ENCODE data around the gene PLD4. TPM values are rescaled to one million over a fixed set of nuclear protein-coding genes. Genes with fewer than 3 reads are reported as not detected.
"Not testable (repeated sequence)": the region's sequence is repeated elsewhere in the genome, so short reads cannot be mapped to it uniquely, and the experiment has no call there.

PLD4 gene
- total and polyA plus RNA-seq, 7 donors = 0.28 to 7.1 (median 0.71) TPM; not detected in 2

DNA sequence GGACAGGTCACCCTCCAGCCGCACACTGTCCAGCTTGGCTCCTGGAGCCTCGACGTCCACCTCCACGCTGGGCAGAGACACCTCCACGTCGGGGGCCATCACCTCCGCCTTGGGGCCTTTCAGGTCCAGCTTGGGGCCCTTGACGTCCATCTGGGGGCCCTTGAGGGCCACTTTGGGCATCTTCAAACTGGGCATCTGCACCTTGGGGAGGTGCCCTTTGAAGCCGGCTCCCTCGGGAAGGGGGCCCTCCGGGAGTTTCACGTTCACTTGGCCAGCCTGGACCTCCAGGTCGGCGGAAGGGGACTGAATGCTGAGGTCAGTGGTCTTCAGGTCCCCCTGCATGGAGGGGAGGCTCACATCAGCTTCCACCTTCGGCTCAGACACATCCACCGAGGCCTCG is 25.3 kb downstream of the PLD4 start:
- no peaks in the 10 kb centered on the region for H3K4me1 ChIP-seq
- intact Hi-C loops (cut with DNase I) = no loop called here
- DNase-seq = no peak
- peaks cover under 1 to 94% (median 14%) of the 10 kb centered on the region in 4 donors for H3K36me3 ChIP-seq
- TF ChIP-seq POLR2AphosphoS5 (IDR thresholded peaks at IDR 0.05) (no peak), POLR2A (IDR thresholded peaks at IDR 0.05) (no peak)
- WGBS, 2 donors = 88 to 94% methylated on average over 17 of the region's 17 CpGs
- H3K27me3 ChIP-seq = no peaks in the 10 kb centered on the region
- H3K4me3 ChIP-seq = no peak overlapping the region
- no peak overlapping the region for H3K27ac ChIP-seq
- no peaks in the 10 kb centered on the region for H3K9me3 ChIP-seq

DNA sequence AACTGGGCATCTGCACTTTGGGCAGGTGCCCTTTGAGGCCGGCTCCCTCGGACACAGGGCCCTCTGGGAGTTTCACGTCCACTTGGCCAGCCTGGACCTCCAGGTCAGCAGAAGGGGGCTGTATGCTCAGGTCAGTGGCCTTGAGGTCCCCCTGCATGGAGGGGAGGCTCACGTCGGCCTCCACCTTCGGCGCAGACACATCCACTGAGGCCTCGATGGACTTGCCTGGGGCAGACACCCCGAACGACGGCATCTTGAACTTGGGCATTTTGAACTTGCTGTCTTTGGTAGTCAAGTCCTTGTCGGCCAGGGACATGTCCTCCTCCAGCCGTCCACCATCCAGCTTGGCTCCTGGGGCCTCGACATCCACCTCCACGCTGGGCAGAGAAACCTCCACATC is 26.0 kb downstream of the PLD4 start:
- H3K36me3 ChIP-seq = peaks cover 7 to 94% (median 21%) of the 10 kb centered on the region in 4 donors
- H3K27ac ChIP-seq; H3K27me3 ChIP-seq; H3K9me3 ChIP-seq; DNase-seq; H3K4me3 ChIP-seq; intact Hi-C loops (cut with DNase I); H3K4me1 ChIP-seq: not testable (repeated sequence)
- 86 to 96% methylated on average over 11 to 15 of the region's 15 CpGs for WGBS, 2 donors

DNA sequence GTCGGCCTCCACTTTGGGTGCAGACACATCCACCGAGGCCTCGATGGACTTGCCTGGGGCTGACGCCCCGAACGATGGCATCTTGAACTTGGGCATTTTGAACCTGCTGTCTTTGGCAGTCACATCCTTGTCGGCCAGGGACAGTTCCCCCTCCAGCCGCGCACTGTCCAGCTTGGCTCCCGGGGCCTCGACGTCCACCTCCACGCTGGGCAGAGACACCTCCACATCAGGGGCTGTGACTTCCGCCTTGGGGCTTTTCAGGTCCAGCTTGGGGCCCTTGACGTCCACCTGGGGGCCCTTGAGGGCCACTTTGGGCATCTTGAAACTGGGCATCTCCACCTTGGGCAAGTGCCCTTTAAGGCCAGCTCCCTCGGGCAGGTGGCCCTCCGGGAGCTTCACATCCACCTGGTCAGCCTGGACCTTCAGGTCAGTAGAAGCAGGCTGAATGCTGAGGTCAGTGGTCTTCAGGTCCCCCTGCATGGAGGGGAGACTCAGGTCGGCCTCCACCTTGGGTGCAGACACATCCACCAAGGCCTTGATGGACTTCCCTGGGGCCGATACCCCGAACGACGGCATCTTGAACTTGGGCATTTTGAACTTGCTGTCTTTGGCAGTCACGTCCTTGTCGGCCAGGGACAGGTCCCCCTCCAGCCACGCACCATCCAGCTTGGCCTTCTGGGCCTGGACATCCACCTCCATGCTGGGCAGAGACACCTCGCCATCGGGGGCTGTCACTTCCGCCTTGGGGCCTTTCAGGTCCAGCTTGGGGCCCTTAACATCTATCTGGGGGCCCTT is 27.4 kb downstream of the PLD4 start:
- DNase-seq; H3K27me3 ChIP-seq; H3K9me3 ChIP-seq; intact Hi-C loops (cut with DNase I); H3K4me1 ChIP-seq; H3K4me3 ChIP-seq; H3K27ac ChIP-seq: not testable (repeated sequence)
- 86 to 94% methylated on average over 27 to 28 of the region's 28 CpGs for WGBS, 2 donors
- H3K36me3 ChIP-seq = peaks cover 21 to 94% (median 34%) of the 10 kb centered on the region in 4 donors

DNA sequence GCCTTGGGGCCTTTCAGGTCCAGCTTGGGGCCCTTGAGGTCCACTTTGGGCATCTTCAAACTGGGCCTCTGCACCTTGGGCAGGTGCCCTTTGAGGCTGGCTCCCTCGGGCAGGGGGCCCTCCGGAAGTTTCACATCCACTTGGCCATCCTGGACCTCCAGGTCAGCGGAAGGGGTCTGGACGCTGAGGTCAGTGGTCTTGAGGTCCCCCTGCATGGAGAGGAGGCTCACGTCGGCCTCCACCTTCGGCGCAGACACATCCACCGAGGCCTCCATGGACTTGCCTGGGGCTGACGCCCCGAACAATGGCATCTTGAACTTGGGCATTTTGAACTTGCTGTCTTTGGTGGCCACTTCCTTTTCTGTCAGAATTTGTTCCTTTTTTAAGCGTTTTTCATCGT is 28.4 kb downstream of the PLD4 start:
- WGBS, 2 donors = 90 to 92% methylated on average over 13 of the region's 13 CpGs
- intact Hi-C loops (cut with DNase I) = no loop called here
- Histone ChIP-seq H3K9me3 (no peaks in the 10 kb centered on the region), H3K27me3 (no peaks in the 10 kb centered on the region), H3K4me3 (no peak overlapping the region), H3K36me3 (peaks cover 23 to 86% (median 37%) of the 10 kb centered on the region in 4 donors), H3K27ac (no peak overlapping the region), H3K4me1 (peaks cover 0 to 16% (median 9%) of the 10 kb centered on the region in 4 donors)
- no peak for DNase-seq
- TF ChIP-seq POLR2AphosphoS5 (IDR thresholded peaks at IDR 0.05) (no peak), POLR2A (IDR thresholded peaks at IDR 0.05) (no peak), EP300 (IDR thresholded peaks at IDR 0.05) (no peak)
- TF ChIP-seq, protein P1, sequence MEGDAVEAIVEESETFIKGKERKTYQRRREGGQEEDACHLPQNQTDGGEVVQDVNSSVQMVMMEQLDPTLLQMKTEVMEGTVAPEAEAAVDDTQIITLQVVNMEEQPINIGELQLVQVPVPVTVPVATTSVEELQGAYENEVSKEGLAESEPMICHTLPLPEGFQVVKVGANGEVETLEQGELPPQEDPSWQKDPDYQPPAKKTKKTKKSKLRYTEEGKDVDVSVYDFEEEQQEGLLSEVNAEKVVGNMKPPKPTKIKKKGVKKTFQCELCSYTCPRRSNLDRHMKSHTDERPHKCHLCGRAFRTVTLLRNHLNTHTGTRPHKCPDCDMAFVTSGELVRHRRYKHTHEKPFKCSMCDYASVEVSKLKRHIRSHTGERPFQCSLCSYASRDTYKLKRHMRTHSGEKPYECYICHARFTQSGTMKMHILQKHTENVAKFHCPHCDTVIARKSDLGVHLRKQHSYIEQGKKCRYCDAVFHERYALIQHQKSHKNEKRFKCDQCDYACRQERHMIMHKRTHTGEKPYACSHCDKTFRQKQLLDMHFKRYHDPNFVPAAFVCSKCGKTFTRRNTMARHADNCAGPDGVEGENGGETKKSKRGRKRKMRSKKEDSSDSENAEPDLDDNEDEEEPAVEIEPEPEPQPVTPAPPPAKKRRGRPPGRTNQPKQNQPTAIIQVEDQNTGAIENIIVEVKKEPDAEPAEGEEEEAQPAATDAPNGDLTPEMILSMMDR (IDR thresholded peaks at IDR 0.05) = no peak

DNA sequence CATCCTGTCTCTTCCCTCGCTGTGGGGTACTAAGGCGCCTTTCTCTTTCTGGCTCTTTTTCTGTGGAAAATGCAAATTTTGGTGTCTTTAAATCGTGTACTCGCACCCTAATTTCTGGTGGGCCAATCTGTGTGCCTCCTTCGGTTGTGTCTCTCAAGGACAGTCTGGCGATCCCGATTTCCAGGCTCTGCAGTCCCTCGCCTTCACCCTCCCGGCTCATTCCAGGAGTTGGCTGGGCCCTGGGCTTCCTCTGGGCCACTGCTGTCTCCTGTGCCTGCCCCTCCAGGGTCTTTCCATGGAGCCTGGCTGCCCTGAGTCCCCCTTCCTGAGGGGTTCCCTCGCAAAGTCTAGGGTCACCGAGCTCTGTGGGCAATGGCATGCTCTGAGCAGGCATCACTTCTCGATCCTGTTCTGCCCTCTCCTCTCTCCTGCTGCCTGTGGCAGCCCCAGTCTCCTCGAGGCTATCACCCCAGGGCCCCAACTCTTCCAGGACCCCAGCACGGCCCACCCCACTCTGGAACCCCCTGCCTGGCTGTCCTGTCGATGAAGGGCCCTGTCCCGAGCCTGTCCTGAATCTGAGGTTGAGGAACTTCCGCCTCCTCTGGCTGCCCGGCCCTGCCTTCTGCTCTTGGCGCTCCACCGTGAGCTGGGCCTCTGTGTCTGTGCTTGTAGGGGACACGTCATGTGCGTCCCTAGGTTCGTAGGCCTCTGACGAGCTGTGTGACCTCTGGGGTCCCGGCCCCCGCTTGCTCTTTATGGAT is 29.4 kb downstream of the PLD4 start:
- no peak for DNase-seq
- intact Hi-C loops (cut with DNase I) = no loop called here
- no peak overlapping the region for H3K27ac ChIP-seq
- TF ChIP-seq POLR2AphosphoS5 (IDR thresholded peaks at IDR 0.05) = no peak
- no peak for TF ChIP-seq EP300 (IDR thresholded peaks at IDR 0.05)
- no peak for TF ChIP-seq POLR2A (IDR thresholded peaks at IDR 0.05)
- TF ChIP-seq, protein P1 (IDR thresholded peaks at IDR 0.05) = no peak
- WGBS, 2 donors = 84 to 87% methylated on average over 26 of the region's 26 CpGs
- no peaks in the 10 kb centered on the region for H3K9me3 ChIP-seq
- H3K4me3 ChIP-seq = no peak overlapping the region
- no peaks in the 10 kb centered on the region for H3K27me3 ChIP-seq
- H3K4me1 ChIP-seq = peaks cover 0 to 16% (median 10%) of the 10 kb centered on the region in 4 donors
- peaks cover 23 to 76% (median 37%) of the 10 kb centered on the region in 4 donors for H3K36me3 ChIP-seq

DNA sequence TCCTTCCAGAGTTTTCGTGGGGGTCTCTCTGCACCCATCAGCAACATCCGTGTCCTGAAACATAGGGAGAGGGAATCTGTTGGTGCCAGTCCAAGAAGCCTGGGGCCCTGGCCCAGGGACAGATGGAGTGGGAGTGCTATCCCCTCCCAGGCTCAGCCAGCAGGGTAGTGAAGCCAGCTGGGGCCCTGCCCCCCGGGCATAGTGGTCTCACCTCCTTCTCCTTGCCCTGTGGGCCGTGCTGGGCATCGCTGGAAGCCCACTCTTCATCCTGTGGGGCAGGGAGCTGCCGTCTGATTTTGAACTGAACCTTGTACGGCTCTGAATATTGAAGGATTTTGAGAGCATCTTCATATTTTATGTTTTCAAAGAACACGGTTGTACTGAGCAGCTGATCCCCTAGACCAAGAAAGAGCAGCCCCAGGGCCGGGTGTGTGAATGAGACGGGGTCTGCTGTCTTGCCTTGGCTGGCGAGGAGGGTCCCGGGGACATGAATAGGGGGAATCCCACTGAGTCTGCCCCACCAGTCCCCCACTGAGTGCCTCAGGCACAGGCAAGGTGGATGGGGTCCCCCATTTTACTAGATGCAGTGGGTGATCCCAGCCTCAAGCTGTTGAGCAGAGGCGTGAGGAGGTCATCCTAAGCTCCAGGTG is 30.2 kb downstream of the PLD4 start:
- intact Hi-C loops (cut with DNase I) = no loop called here
- Histone ChIP-seq H3K4me3 (no peak overlapping the region), H3K36me3 (peaks cover 23 to 70% (median 37%) of the 10 kb centered on the region in 4 donors), H3K4me1 (peaks cover 0 to 16% (median 10%) of the 10 kb centered on the region in 4 donors), H3K9me3 (no peaks in the 10 kb centered on the region), H3K27ac (no peak overlapping the region), H3K27me3 (no peaks in the 10 kb centered on the region)
- no peak for TF ChIP-seq POLR2A (IDR thresholded peaks at IDR 0.05)
- TF ChIP-seq, protein P1 (IDR thresholded peaks at IDR 0.05) = no peak
- TF ChIP-seq EP300 (IDR thresholded peaks at IDR 0.05) = no peak
- no peak for TF ChIP-seq POLR2AphosphoS5 (IDR thresholded peaks at IDR 0.05)
- WGBS, 2 donors = 79 to 87% methylated on average over 13 of the region's 13 CpGs
- DNase-seq = no peak
